ENCODE measurements around the gene FAF1. TPM values are rescaled to one million over a fixed set of nuclear protein-coding genes. Genes with fewer than 3 reads are reported as not detected.
"Not testable (repeated sequence)": the region's sequence is repeated elsewhere in the genome, so short reads cannot be mapped to it uniquely, and the experiment has no call there.

FAF1 gene
- total and polyA plus RNA-seq, 2 of the 8 experiments (the other 6 are each of a cell fraction or from before 2014, with no cell fraction given) = 10.8 to 65.9 TPM

GRCh38 chr1:50716455-50716854, 243.6 kb downstream of the FAF1 start:
- POLR2A ChIA-PET (ENCODE audit: partially characterized antibody); H3K9me3 ChIP-seq (ENCODE audit: insufficient read depth in 2 of 2, low read depth in 1 of 2, low read length in 1 of 2); FAIRE-seq: not testable (repeated sequence)

More at GRCh38 chr1:50716455-50716854, 243.6 kb downstream of the FAF1 start:
- not testable (repeated sequence) for H2AK5ac ChIP-seq (ENCODE audit: low read depth, low read length); H3K4me3 ChIP-seq (ENCODE audit: extremely low read depth in 1 of 4, insufficient read depth in 2 of 4, low read depth in 3 of 4, low read length in 4 of 4); H2BK120ac ChIP-seq (replicated peaks; ENCODE audit: low read depth, low read length); H3K4me1 ChIP-seq (replicated peaks in 1 of 4; ENCODE audit: control insufficient read depth in 3 of 4, insufficient read depth in 4 of 4, low read length in 3 of 4); H2BK5ac ChIP-seq (ENCODE audit: low read depth, low read length); H3K79me2 ChIP-seq (ENCODE audit: control insufficient read depth in 1 of 2, insufficient read depth in 2 of 2, low read length in 2 of 2); H2BK12ac ChIP-seq (ENCODE audit: low read depth, low read length); H4K8ac ChIP-seq (ENCODE audit: extremely low read depth, insufficient read depth, low read length); H3K14ac ChIP-seq (ENCODE audit: insufficient read length); H3K36me3 ChIP-seq (ENCODE audit: control insufficient read depth in 2 of 4, insufficient read depth in 4 of 4, low read length in 3 of 4); H3K27ac ChIP-seq (ENCODE audit: low read depth, low read length); H2BK15ac ChIP-seq (ENCODE audit: low read length); H3K4me2 ChIP-seq (ENCODE audit: insufficient read depth in 1 of 2, low read depth in 2 of 2, low read length in 2 of 2); H2BK20ac ChIP-seq (ENCODE audit: low read length); H4K91ac ChIP-seq (replicated peaks; ENCODE audit: insufficient read length, low read length); H4K20me1 ChIP-seq (replicated peaks in 1 of 2; ENCODE audit: control insufficient read depth in 1 of 2, insufficient read depth in 2 of 2, low read length in 2 of 2); H3K23me2 ChIP-seq (ENCODE audit: low read depth, low read length); H2AFZ ChIP-seq (ENCODE audit: low read length); H3K23ac ChIP-seq (ENCODE audit: insufficient read length); H4K5ac ChIP-seq (ENCODE audit: insufficient read length, low read depth, low read length); H3K9ac ChIP-seq (replicated peaks in 1 of 4; ENCODE audit: extremely low read depth in 1 of 4, low read depth in 3 of 4, low read length in 3 of 4); H3K18ac ChIP-seq (ENCODE audit: extremely low read depth, low read length); H3K4ac ChIP-seq (replicated peaks; ENCODE audit: insufficient read length, low read depth, low read length); H3K56ac ChIP-seq (replicated peaks; ENCODE audit: insufficient read length, low read depth, low read length); H3K79me1 ChIP-seq (ENCODE audit: low read depth, low read length); H3K27me3 ChIP-seq (replicated peaks in 1 of 4; ENCODE audit: control insufficient read depth in 3 of 4, extremely low read depth in 1 of 4, insufficient read depth in 3 of 4, low read length in 3 of 4); DNase-seq (ENCODE audit: low read depth in 1 of 2, low spot score in 2 of 2)
- WGBS, 2 experiments (ENCODE audit: extremely low coverage in 1 of 2, insufficient coverage in 1 of 2, insufficient read length in 1 of 2, insufficient replicate concordance in 2 of 2, low coverage in 1 of 2, low lambda C conversion rate in 2 of 2, missing lambda C conversion rate in 1 of 2) = 90% methylated on average over 7 of the region's 7 CpGs; no CpG with 5 or more reads in 1 of the 2 experiments
- CTCF ChIA-PET (ENCODE audit: partially characterized antibody) = interaction anchor here (0.8 to 4.0 kb wide), 5 partner anchors 12 to 374 kb away, joined by 3 to 16 read pairs (median 3); no protein-coding TSS in a partner anchor

Measured in H1 (cell line).